ENCODE data around the gene COMP. TPM values are rescaled to one million over a fixed set of nuclear protein-coding genes. Genes with fewer than 3 reads are reported as not detected.

COMP gene
- polyA plus RNA-seq, 2 of the 4 experiments (the other 2 are of a cell fraction): not detected

DNA sequence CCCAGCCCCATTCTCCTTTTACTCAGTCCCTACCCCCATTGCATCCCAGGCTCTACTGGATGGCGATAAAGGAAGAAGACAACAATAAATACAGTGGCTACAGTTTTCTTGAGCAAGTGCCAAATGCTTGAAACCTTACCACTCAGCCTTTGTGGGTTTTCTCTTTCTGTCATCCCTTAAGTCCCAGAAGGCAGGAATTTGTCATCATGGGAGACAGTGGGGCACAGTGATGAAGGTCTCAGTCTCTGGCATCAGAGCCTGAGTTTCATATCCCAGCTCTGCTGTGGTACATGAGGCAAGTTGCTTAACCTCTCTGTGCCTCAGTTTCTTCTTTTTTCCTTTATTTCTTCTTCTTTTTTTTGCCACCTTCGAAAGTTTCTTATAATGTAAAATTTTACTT lies 5.1 kb upstream of the COMP start (continued):
- TF ChIP-seq CHD2 (IDR thresholded peaks at IDR 0.05; ENCODE audit: low read length, partially characterized antibody) (no peak), RCOR1 (IDR thresholded peaks at IDR 0.05; ENCODE audit: low read depth, low read length) (no peak)

- no peak for DNase-seq (ENCODE audit: low read depth in 1 of 2, low spot score in 1 of 2)
- no peak overlapping the region for H3K27ac ChIP-seq
- ATAC-seq: 0 out of 6 replicates have a peak, but pooled peaks of 1 of the 2 experiments have one; percentile 17
- H3K9me3 ChIP-seq: no peaks in the 10 kb centered on the region
- no peak for FAIRE-seq
- ChIA-PET POLR2A (no interaction called here), CTCF (no interaction called here)
- no peak overlapping the region for H3K4me3 ChIP-seq
- H3K4me2 ChIP-seq: no peak overlapping the region
- TF ChIP-seq MAFK (IDR thresholded peaks at IDR 0.05; ENCODE audit: partially characterized antibody) (no peak), JUN (IDR thresholded peaks at IDR 0.05) (no peak), JUNB (IDR thresholded peaks at IDR 0.05) (no peak), BHLHE40 (IDR thresholded peaks at IDR 0.05; ENCODE audit: low read depth, low read length) (no peak), HOXA7 (CRISPR knock-in tag; IDR thresholded peaks at IDR 0.05) (no peak), NFE2L2 (conservative IDR thresholded peaks at IDR 0.05; ENCODE audit: low read length) (no peak), HEYL (CRISPR knock-in tag; IDR thresholded peaks at IDR 0.05) (no peak), CTCF (IDR thresholded peaks at IDR 0.05) (no peak), EHF (CRISPR knock-in tag; IDR thresholded peaks at IDR 0.05) (no peak), HOXB13 (CRISPR knock-in tag; IDR thresholded peaks at IDR 0.05; ENCODE audit: low read depth) (no peak), RNF2 (IDR thresholded peaks at IDR 0.05; ENCODE audit: borderline replicate concordance, low read depth) (no peak), RAD21 (conservative IDR thresholded peaks at IDR 0.05 in 1 of 2, IDR thresholded peaks at IDR 0.05 in 1 of 2) (no peak), CBX2 (IDR thresholded peaks at IDR 0.05; ENCODE audit: borderline replicate concordance, low read depth) (no peak), CEBPB (IDR thresholded peaks at IDR 0.05) (no peak), NPAS2 (CRISPR knock-in tag; IDR thresholded peaks at IDR 0.05; ENCODE audit: borderline replicate concordance) (no peak)
- WGBS (ENCODE audit: missing lambda C conversion rate): 86% methylated on average over 4 of the region's 21 CpGs
- H3K4me1 ChIP-seq: no peaks in the 10 kb centered on the region
Observed at GRCh38 chr19:18795540-18795939, 4.4 kb upstream of the COMP start.

- ChIA-PET POLR2A (no interaction called here), CTCF (interaction anchor here (0.7 kb wide), 1 partner anchor 372 kb away, joined by 3 read pairs; no protein-coding TSS in a partner anchor)
- ATAC-seq: no peak
- no peaks in the 10 kb centered on the region for H3K9me3 ChIP-seq
- H3K27ac ChIP-seq: no peak overlapping the region
- H3K4me1 ChIP-seq: peaks cover 6% of the 10 kb centered on the region; the same call in 1 of the 3 replicates
- no peak overlapping the region for H3K4me2 ChIP-seq
- DNase-seq (ENCODE audit: low read depth in 1 of 2, low spot score in 1 of 2): no peak
- WGBS (ENCODE audit: missing lambda C conversion rate): 92% methylated on average over 6 of the region's 6 CpGs
- FAIRE-seq: no peak
- no peak for TF ChIP-seq JUN (IDR thresholded peaks at IDR 0.05)
- no peak for TF ChIP-seq TFCP2L1 (CRISPR knock-in tag; IDR thresholded peaks at IDR 0.05)
- no peak for TF ChIP-seq NR3C1 (IDR thresholded peaks at IDR 0.05)
- no peak for TF ChIP-seq GATA3 (IDR thresholded peaks at IDR 0.05; ENCODE audit: borderline replicate concordance)
- no peak for TF ChIP-seq HMGXB4 (CRISPR knock-in tag; IDR thresholded peaks at IDR 0.05; ENCODE audit: borderline replicate concordance)
- no peak for TF ChIP-seq POLR2A (IDR thresholded peaks at IDR 0.05; ENCODE audit: low read length)
- TF ChIP-seq PHF8 (IDR thresholded peaks at IDR 0.05; ENCODE audit: borderline replicate concordance, low read depth): no peak
- TF ChIP-seq, protein P1, sequence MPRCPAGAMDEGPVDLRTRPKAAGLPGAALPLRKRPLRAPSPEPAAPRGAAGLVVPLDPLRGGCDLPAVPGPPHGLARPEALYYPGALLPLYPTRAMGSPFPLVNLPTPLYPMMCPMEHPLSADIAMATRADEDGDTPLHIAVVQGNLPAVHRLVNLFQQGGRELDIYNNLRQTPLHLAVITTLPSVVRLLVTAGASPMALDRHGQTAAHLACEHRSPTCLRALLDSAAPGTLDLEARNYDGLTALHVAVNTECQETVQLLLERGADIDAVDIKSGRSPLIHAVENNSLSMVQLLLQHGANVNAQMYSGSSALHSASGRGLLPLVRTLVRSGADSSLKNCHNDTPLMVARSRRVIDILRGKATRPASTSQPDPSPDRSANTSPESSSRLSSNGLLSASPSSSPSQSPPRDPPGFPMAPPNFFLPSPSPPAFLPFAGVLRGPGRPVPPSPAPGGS (IDR thresholded peaks at IDR 0.05): no peak
- TF ChIP-seq, protein P2, sequence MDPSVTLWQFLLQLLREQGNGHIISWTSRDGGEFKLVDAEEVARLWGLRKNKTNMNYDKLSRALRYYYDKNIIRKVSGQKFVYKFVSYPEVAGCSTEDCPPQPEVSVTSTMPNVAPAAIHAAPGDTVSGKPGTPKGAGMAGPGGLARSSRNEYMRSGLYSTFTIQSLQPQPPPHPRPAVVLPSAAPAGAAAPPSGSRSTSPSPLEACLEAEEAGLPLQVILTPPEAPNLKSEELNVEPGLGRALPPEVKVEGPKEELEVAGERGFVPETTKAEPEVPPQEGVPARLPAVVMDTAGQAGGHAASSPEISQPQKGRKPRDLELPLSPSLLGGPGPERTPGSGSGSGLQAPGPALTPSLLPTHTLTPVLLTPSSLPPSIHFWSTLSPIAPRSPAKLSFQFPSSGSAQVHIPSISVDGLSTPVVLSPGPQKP (IDR thresholded peaks at IDR 0.05; ENCODE audit: low read depth, low read length): no peak
- no peak for TF ChIP-seq JUNB (IDR thresholded peaks at IDR 0.05)
- no peak for TF ChIP-seq CHD2 (IDR thresholded peaks at IDR 0.05; ENCODE audit: low read length, partially characterized antibody)
- TF ChIP-seq RAD21 (conservative IDR thresholded peaks at IDR 0.05 in 1 of 2, IDR thresholded peaks at IDR 0.05 in 1 of 2): no peak
- no peak for TF ChIP-seq NFE2L2 (conservative IDR thresholded peaks at IDR 0.05; ENCODE audit: low read length)
- no peak for TF ChIP-seq EP300 (IDR thresholded peaks at IDR 0.05)
- no peak for TF ChIP-seq FOSB (CRISPR knock-in tag; IDR thresholded peaks at IDR 0.05)
- TF ChIP-seq CBX8 (IDR thresholded peaks at IDR 0.05): no peak
- no peak for TF ChIP-seq CEBPB (IDR thresholded peaks at IDR 0.05)
- H3K4me3 ChIP-seq: no peak overlapping the region
Observed at GRCh38 chr19:18794692-18795091, 3.6 kb upstream of the COMP start.
